Liver (tissue), 3 donors: Measurements from ENCODE around the gene ANKZF1.
A peak's percentile ranks its signal among the peaks of the same experiment; 100 is the strongest.

ENCODE experiments used
- FOXA2 ChIP-seq: IDR thresholded peaks from 2 replicates; pipeline ENCODE4 v1.6.1; 2016; ENCODE audit warnings: antibody characterized with exemption
- SP1 ChIP-seq: IDR thresholded peaks from 2 replicates; pipeline ENCODE4 v1.6.1; 2018; ENCODE audit warnings: antibody characterized with exemption, mild to moderate bottlenecking
- TF ChIP-seq, protein P1 (sequence below): fragments of 150-350 bp; IDR thresholded peaks from 2 replicates; pipeline ENCODE4 v1.5.1; 2017; ENCODE audit warnings: improper control_type of control experiment, low read depth, low read length; ENCODE audit not compliant: missing input control
- TF ChIP-seq, protein P2 (sequence below): IDR thresholded peaks from 2 replicates; pipeline ENCODE4 v1.6.1; 2016; ENCODE audit warnings: antibody characterized with exemption, mild to moderate bottlenecking
- TF ChIP-seq, protein P3 (sequence below): IDR thresholded peaks from 2 replicates; pipeline ENCODE4 v1.6.1; 2016; ENCODE audit warnings: antibody characterized with exemption
- donor health status: healthy.
- donor health status: healthy.

DNA sequence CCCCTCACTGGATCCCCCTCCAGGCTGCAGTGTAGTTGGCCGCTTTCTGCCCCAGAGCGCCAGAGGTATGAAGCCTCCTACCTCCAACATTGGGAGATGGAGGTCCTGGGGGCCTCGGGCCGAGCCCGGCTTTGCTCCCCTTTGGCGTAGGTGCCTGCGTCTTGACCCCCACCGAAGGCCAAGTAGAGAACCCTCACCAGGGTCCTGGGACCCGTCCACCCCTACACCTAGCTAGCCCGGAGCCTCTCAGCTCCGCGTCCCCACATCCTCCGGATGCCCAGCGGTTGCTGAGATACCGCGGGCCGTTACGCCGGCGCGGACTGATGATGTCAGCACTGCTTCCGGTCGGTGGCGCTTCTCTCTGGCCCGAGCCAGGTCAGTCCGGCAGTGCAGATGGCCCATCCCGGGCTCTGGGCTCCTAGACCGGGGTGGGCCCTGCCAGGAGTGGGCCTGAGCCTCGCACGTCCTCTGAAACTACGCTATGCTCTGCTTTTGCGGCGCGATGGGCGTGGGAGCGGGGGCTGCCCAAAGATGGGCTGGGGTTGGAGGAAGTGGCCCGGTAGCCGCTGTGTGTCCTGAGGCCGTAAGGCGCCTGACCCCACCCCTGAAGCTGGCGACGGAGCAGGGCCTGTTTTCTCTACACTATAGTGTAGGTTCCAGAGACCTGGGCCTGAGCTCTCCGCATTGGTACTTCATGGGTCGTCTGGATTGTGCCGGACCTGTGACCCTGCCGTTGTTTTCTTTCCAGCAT, 15.7 kb downstream of the ANKZF1 start, which contains the start of the genes GLB1L and STK16:
- TF ChIP-seq, protein P1, sequence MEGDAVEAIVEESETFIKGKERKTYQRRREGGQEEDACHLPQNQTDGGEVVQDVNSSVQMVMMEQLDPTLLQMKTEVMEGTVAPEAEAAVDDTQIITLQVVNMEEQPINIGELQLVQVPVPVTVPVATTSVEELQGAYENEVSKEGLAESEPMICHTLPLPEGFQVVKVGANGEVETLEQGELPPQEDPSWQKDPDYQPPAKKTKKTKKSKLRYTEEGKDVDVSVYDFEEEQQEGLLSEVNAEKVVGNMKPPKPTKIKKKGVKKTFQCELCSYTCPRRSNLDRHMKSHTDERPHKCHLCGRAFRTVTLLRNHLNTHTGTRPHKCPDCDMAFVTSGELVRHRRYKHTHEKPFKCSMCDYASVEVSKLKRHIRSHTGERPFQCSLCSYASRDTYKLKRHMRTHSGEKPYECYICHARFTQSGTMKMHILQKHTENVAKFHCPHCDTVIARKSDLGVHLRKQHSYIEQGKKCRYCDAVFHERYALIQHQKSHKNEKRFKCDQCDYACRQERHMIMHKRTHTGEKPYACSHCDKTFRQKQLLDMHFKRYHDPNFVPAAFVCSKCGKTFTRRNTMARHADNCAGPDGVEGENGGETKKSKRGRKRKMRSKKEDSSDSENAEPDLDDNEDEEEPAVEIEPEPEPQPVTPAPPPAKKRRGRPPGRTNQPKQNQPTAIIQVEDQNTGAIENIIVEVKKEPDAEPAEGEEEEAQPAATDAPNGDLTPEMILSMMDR: no peak
- TF ChIP-seq FOXA2 (no peak), SP1 (no peak)
- TF ChIP-seq, protein P2, sequence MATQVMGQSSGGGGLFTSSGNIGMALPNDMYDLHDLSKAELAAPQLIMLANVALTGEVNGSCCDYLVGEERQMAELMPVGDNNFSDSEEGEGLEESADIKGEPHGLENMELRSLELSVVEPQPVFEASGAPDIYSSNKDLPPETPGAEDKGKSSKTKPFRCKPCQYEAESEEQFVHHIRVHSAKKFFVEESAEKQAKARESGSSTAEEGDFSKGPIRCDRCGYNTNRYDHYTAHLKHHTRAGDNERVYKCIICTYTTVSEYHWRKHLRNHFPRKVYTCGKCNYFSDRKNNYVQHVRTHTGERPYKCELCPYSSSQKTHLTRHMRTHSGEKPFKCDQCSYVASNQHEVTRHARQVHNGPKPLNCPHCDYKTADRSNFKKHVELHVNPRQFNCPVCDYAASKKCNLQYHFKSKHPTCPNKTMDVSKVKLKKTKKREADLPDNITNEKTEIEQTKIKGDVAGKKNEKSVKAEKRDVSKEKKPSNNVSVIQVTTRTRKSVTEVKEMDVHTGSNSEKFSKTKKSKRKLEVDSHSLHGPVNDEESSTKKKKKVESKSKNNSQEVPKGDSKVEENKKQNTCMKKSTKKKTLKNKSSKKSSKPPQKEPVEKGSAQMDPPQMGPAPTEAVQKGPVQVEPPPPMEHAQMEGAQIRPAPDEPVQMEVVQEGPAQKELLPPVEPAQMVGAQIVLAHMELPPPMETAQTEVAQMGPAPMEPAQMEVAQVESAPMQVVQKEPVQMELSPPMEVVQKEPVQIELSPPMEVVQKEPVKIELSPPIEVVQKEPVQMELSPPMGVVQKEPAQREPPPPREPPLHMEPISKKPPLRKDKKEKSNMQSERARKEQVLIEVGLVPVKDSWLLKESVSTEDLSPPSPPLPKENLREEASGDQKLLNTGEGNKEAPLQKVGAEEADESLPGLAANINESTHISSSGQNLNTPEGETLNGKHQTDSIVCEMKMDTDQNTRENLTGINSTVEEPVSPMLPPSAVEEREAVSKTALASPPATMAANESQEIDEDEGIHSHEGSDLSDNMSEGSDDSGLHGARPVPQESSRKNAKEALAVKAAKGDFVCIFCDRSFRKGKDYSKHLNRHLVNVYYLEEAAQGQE: peak; percentile 62
- TF ChIP-seq, protein P3, sequence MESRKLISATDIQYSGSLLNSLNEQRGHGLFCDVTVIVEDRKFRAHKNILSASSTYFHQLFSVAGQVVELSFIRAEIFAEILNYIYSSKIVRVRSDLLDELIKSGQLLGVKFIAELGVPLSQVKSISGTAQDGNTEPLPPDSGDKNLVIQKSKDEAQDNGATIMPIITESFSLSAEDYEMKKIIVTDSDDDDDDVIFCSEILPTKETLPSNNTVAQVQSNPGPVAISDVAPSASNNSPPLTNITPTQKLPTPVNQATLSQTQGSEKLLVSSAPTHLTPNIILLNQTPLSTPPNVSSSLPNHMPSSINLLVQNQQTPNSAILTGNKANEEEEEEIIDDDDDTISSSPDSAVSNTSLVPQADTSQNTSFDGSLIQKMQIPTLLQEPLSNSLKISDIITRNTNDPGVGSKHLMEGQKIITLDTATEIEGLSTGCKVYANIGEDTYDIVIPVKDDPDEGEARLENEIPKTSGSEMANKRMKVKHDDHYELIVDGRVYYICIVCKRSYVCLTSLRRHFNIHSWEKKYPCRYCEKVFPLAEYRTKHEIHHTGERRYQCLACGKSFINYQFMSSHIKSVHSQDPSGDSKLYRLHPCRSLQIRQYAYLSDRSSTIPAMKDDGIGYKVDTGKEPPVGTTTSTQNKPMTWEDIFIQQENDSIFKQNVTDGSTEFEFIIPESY: peak; percentile 63
